Activated CD4-positive, alpha-beta T cell treated with anti-CD3 and anti-CD28 coated beads for 24 hours (primary cell): ENCODE data around the gene IFITM10.
"Not testable (repeated sequence)": the region's sequence is repeated elsewhere in the genome, so short reads cannot be mapped to it uniquely, and the experiment has no call there.

Experiments
- DNase-seq, 2 donors: peaks; one replicate each; pipeline ENCODE4 v3.0.0-alpha.2; 2020; ENCODE audit warnings: low read depth in 2 of 2

The IFITM10 gene

DNA sequence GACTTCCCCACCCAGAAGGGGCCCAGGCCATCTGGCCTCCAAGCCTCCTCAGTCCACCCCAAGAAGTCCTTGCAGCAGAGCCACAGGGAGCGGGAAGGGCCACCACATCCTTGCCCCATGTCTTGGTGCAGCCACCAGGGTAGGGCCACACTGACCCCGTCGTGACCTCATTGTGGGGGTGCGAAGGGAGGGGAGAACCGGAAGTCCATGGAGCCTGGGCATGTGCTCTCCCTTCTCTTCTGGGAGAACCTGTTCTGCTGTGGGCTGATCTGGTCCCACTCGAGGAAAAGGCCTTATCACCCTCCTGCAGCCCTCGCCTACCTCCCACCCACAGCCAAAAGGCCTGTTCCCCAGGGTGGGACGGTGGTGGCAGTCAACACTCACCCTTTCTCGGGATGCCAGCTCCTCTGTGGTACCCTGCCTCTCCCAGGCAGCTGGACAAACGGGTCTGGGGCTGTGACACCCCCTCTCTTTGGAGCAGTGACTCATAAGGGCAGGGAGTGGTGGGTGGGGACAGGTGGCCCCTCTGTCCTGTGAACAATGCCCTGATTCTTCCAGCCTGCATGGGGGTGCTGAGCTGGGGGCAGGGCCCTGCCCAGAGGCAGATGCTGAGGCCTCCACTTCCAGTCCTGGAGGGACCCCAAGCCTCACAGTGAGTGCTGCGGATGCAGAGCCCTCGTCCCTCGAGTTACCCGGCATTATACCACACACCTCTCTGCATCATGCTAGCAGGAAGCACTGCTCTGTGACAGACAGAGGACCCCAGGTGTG, 27.9 kb upstream of the IFITM10 start:
- DNase-seq: no peak

DNA sequence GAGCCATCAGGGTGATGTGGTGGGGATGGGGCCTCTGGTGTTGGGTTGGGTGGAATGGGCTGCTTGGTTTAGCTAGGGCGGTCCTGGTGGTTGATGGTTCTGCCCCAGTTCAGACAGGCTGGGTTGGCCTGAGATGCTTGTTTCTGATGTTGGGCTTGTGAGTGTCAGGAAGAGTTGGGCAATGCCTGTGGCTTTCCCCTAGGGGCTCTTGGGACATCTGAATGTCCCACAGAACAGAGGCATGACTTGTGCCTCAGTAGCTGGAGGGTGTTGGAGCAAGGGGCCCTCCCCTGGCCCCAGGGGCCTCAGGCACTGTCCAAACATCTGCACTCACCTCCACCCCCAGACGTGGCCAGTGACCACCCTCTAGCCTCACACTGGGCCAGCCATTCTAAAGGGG, 27.3 kb upstream of the IFITM10 start:
- DNase-seq: no peak

DNA sequence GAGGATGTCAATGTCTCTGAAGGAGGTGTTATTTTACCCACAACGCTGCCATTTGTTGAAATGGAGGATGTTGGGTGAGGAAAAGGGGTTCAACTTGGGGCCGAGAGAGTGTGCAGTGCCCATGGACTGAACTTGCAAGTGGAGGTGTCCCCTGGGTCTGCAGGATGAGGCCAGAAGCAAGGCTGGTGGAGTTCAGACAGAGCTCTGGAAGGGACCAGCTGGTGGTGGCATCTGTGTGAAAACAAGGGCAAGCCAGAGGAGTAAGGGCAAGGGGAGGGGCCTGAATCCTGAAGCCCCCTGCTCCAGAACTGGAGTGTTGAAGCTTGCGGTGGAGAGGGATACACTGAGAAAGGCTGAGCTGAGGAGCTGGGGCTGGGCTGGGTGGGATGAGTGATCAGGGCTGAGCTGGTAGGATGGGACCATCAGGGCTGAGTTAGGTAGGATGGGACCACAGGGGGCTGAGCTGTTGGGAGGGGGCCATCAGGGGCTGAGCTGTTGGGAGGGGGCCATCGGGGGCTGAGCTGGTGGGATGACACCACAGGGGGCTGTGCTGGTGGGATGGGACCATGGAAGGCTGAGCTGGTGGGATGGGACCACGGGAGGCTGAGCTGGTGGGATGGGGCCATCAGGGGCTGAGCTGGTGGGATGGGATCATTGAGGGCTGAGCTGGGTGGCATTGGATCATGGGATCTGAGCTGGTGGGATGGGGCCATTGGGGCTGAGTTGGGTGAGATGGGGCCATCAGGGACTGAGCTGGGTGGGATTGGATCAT, 26.7 kb upstream of the IFITM10 start:
- no peak for DNase-seq

DNA sequence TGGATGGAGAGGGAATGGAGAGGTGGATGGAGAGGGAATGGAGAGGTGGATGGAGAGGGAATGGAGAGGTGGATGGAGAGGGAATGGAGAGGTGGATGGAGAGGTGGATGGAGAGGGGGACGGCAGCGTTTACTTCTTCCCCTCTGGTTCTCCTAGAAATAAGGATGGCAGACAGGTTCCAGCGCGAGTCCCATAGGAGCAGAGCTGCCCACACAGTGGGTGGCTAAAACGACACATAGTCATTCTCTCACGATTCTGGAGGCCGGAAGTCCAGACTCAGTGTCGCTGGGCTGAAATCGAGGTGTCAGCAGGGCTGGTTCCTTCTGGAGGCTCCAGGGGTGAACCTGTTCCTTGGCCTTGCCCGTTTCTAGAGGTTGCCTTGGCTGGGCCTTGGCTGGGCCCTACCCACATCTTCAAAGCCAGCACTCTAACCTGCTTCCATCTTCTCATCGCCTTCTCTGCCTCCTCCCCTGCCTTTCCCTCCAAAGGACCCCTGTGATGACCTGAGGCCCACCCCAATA, 26.0 kb upstream of the IFITM10 start:
- no peak for DNase-seq

DNA sequence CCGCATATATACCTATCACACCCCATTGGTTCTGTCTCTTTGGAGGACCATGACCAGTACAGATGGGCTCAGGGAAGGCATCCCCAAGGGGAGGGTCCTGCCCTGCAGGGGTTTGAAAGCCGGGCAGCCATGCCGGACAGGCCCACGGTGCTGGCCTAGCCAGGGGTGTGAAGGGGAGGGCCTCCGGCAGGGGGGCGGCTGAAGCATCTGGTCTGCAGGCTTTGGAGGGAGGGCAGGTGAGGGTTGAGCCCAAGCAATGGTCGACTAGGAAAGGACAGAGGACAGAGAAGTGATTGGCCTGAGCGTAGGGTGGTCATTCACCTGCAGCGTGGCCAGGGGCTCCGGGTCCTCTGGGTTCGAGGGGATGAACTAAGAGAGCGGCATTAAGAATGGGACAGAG, 24.5 kb upstream of the IFITM10 start:
- no peak for DNase-seq

DNA sequence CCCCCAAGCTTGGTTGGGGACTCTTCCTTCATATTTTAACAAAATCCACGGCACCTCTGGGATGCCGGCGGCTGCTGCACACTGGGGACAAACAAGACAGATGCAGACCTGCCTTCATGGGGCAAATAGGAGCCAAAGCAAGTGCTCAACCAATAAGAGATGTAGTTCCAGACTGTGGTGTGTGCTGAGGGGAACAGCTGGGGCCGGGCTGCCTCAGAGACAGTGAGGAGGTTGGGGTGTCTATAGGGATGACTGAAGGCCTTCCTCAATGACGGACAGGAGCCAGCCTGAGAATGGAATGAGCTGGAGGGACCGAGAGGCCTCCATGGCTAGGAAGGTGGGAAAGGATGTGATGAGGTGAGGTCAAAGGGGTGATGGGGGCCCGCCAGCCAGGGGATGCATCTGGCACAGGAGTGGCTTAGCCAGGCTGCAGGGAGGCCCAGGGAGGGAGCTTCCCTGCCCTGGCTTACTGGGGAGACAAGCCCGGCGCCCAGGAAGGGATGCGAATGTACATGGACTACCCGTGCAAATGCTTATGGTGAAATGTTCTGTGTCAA, 23.7 kb upstream of the IFITM10 start:
- no peak for DNase-seq

DNA sequence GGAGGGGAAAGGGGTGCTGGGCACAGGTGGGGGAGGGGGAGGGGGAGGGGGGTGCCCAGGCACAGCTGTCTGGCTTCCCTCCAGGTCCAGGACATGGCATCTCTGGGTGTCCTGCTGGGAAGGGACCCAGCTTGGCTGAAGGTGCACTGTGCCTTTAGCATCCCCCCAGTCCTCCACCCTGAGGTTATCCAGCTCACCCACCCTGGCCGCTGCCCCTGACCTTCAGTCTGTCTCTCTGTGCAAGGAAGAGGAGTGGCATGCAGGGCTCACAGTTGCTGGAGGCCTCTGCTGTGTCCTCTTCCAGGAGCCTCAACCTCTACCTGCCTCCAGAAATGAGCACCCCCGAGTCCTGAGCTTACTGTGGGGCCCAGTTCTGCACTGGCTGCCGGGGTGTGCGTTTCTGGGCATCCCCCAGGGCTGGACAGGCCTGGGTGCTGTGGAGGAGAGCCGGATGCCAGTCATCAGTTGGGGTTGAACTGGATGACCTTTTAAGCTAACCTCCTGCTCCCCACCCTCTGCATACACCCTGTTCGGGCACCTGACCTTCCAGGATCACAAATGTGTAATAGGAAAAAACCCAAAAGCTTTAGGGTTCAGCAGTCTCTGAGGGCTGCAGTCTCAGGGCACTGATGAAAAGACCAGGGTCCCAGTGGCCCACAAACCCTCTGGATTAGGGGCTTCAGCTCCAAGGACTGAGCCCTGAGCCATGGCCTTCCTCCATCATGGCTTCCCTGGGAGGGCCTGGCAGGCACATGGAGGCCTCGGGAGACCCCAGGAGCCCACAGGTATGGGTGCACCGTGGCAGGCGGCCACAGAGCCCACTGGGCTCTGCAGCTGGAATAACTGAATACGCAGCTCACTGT, 23.0 kb upstream of the IFITM10 start:
- no peak for DNase-seq

DNA sequence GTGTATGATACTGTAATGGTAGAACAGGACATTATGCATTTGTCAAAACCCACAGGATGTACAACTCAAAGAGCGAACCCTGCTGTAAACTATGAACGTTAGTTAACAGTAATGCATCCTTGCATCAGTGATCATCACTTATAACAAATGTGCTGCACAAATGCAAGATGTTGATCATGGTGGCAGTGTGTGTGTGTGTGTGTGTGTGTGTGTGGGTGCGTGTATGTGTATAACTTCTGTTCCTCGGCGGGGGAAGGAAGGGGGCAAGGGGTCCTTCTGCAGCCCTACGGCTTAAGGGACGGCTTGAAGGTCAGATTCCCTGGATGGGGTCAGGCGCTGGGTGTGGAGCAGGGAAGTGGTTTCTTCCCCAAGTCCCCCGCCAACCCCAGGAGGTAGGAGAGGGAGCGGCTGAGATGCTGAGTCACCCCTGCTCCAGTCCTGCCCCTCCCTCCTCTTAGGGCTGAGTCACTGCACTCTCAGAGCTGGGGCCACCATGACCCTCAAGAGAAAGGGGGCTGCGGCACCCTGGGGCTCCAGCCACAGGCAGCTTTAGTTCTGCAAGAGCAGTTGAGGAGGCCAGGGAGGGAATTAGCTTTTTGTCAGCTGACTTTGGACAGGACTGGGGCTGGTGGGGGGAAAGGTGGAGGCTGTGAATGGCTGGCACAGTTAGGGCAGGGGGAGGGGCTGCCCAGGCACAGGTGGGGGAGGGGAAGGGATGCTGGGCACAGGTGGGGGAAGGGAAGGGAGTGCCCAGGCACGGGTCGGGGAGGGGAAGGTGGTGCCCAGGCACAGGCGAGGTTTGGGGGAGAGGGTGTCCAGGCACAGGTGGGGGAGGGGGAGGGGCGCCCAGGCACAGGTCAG, 22.1 kb upstream of the IFITM10 start:
- DNase-seq: peak in 1 of 2 donors; percentile 38

DNA sequence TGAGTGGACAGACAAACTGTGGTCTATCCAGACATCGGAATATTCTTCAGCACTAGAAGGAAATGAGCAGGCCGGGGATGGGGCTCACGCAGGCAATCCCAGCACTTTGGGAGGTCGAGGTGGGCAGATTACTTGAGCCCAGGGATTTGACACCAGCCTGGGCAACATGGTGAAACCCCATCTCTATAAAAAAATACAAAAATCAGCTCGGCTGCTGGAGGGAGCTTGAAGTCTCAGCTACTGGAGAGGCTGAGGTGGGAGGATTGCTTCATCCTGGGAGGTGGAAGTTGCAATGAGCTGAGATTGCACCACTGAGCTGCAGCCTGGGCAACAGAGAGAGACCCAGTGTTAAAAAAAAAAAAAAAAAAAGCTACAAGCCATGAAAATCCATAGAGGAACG, 21.3 kb upstream of the IFITM10 start:
- no peak for DNase-seq

DNA sequence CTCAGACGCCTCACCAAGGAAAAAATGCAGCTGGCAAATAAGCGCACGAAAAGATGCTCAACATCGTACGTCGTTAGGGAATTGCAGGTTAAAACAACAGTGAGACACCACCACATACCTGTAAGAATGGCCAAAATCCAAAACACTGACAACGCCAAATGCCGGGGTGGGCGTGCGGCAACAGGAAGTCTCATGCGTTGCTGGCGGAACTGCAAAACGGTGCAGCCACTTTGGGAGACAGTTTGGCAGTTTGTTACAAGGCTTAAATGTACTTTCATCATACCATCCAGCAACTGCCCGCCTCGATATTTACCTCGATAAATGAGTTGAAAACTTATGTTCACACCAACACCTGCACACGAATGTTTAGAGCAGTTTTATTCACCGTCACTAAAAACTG, 20.9 kb upstream of the IFITM10 start:
- DNase-seq: no peak

DNA sequence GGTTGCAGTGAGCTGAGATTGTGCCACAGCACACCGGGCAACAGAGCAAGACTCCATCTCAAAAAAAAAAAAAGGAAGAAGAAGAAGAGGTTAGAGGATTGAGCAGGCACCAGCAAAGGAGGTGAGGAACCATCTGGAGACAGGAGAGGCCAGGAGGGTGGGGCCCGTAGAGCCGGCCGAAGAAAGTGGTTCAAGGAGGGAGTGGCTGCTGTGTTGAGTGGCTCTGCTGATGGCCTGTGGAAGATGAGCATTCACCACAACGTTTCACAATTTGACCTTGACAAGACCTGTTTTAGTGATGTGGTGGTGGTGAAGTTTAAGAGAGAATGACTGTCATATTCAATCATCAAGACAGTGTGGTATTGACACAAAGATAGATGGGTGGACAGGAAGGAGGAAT, 20.1 kb upstream of the IFITM10 start:
- DNase-seq: no peak

DNA sequence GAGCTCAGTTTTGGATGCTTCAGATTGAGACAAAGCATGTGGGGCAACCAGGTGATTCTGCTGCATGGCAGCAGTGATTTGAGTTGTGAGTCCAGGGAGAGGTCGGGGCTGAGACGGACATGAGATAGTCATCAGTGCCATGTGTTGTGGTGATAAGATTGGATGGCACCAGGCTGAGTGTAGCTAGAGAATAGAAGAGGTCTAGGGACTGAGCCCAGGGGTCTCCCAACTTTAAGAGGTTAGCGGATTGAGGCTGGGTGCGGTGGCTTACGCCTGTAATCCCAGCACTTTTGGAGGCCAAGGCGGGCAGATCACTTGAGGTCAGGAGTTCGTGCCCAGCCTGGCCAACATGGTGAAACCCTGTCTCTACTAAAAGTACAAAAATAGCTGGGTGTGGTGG, 19.7 kb upstream of the IFITM10 start:
- no peak for DNase-seq

DNA sequence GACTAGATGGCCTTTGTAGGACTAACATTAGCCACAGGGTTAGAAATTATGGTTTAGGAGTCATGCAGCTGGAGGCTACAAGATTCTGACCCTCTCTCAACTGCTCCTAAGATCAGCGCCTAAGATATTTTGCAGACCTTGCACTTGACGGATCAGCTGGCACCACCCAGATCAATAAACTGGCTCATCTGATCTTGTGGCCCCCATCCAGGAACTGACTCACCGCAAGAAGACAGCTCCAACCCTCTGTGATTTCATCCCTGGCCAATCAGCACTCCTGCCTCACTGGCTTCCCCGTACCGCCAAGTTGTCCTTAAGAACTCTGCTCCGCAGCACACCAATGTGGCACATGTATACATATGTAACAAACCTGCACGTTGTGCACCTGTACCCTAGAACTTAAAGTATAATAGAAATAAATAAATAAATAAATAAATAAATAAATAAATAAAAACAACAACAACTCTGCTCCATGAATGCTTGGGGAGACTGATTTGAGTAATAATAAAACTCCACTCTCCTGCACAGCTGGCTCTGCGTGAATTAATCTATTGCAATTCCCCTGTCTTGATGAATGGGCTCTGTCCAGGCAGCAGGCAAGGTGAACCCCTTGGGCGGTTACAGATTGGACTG, 19.0 kb upstream of the IFITM10 start:
- DNase-seq: not testable (repeated sequence)

DNA sequence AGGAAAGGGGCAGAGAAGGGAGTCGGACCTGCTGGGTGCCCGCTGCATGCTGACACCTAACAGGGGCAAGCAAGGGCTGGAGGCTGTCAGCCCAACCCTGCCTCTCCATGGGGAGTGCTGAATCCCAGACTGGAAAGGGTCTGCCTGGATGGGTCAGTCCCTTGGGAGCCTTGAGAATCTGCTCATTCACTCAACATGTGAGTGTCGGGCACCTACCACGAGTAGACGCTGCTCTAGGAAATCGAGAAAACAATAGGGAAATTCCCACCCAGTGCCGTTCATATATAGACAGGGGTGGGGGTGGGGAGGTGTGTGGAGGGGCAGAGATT, 17.7 kb upstream of the IFITM10 start:
- DNase-seq: no peak

DNA sequence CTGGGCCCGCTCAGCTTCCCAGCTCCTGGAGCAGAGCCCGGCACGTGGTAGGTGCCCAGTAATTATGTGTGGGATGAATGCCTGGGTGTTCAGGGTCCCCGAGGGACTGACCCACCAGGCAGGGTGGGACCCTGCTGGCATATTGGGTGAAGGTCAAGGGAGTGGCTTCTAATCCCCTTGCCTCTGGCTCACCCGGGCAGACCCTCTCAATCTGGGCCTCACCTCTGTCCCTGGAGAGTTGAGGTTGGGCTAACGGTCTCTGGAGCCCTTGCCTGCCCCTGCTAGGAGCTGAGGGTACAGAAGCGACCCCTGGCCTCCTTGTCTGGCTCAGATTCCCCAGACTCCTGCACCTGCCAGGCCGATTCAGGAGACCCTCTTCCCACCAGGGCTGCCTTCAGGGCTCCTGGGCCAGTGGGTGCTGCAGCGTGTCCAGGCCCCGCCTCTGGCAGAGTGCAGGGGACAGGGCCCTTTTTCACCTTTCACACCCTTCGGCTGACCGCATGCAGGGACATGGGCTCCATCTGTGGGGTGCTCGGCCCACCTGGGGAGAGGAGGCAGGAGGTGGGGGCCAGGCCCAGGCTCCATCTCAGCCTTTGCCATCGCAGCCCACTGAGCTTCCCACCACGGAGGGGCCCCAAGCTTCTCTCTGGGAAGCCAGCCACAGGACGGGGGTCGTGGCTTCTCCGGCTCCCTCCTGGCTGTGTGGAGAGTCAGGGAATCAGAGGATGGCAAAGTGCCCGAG, 17.2 kb upstream of the IFITM10 start:
- DNase-seq: no peak

DNA sequence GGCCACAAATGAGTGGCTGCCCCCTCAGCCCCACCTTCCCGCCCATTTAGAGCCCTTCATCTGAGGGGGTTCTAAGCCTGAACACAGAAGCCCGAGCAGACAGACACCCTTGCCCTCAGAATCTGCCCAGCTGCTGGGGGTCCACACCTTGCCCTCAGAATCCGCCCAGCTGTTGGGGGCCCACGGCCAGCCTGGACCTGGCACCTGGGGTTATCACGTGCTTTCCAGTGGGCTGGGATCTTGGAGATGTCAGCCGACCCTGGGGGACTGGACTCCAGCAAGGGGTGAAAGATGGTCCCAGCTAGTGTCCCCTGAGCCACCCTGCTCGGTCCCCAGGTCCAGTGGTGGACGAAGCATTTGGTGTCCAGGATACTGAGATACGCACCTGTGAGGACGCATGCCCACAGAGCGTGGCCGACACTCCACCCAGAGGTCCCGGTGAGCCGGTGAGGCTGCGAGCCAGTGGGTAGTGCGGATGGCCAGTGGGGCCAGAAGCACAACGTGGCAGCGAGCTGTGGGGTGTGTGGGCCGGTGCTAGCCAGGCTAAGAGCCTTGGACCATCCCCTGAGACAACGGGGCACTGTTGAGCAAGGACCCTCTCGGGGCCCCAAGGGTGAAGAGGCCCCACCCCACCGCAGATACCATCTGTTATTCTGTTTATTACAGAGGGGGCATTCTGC, 16.5 kb upstream of the IFITM10 start:
- no peak for DNase-seq

DNA sequence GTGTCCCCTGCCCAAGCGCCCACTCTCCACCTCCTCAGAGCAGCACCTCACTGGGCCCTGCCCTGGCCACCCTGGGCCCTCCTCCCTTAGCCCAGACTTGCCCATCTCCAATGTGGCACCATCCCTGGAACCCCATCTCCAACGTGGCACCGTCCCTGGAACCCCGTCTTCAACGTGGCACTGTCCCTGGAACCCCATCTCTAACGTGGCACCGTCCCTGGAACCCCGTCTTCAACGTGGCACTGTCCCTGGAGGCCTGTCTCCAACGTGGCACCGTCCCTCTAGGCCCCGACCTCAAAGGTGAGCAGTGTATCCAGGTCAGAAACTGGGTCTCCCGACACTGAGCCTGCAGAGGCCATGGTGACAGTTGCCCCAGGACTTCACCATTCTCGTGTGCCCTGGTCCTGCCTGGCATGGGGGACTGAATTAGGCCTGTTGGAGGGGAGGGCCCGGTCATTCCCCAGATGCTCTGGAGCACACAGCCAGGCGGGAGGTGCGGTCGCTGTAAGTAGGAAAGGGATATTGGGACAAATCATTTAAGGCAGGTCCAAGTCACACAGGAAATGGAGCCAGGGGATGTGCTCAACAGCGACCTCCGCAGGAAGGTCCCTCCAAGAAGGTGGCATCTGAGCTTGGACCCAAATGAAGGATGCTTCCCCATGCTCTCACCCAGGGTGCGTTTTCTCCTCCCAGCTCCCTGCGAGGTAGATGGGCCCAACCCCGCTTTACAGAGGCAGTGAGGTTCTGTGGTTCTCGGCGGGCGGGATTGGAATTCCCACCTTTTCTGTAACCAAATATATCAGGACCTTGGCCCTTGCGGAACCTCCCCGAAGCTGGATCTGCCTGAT, 15.7 kb upstream of the IFITM10 start:
- DNase-seq: no peak
